HEK293 (cell line): ENCODE data around the gene SH3BP5L.

Source experiments
- CTCF ChIA-PET: fragments of 350-600 bp; formaldehyde crosslinking; extraction: SDS; loops from one replicate; lab custom pipeline; 2021; ENCODE audit warnings: antibody characterized with exemption; lab: Yijun Ruan, JAX
- POLR2A ChIA-PET: fragments of 300-600 bp; formaldehyde crosslinking; extraction: SDS; loops from one replicate; lab custom pipeline; 2020; ENCODE audit warnings: antibody characterized with exemption, inconsistent platforms; lab: Yijun Ruan, JAX
- H3K27ac ChIP-seq: fragments of 200-500 bp; sonication (Bioruptor generic); 2 replicates; pipeline ENCODE4 v1.5.1; 2014; ENCODE audit warnings: low read depth, low read length, control low read depth, inconsistent platforms; ENCODE audit errors: extremely low read depth
- H3K36me3 ChIP-seq, 2 experiments: fragments of 200-500 bp in 1 of 2; sonication (Bioruptor generic) in 1 of 2; 1 replicate in 1 of 2; 2 replicates in 1 of 2; pipeline ENCODE4 v1.5.1; 2014 to 2017; ENCODE audit warnings: inconsistent platforms in 2 of 2, low read length in 2 of 2; ENCODE audit not compliant: control insufficient read depth in 2 of 2, insufficient read depth in 1 of 2
- H3K4me1 ChIP-seq: fragments of 200-500 bp; sonication (Bioruptor generic); 2 replicates; pipeline ENCODE4 v1.5.1; 2014; ENCODE audit warnings: mild to moderate bottlenecking, low read length, inconsistent platforms; ENCODE audit not compliant: control insufficient read depth, insufficient read depth
- H3K4me3 ChIP-seq: 2 replicates; pipeline ENCODE4 v1.5.1; 2011; ENCODE audit warnings: low read depth, mild to moderate bottlenecking, control low read depth, low read length, moderate library complexity
- H3K9me3 ChIP-seq: fragments of 200-500 bp; sonication (Bioruptor generic); 2 replicates; pipeline ENCODE4 v1.5.1; 2014; ENCODE audit warnings: low read depth, low read length, inconsistent platforms; ENCODE audit not compliant: control insufficient read depth, insufficient read depth
- ATF2 ChIP-seq: fragments of 450-650 bp; formaldehyde crosslinking; IDR thresholded peaks from 2 replicates; pipeline ENCODE4 v1.5.1; 2016; ENCODE audit warnings: missing biosample characterization, missing genetic modification characterization, low read depth
- EGR2 ChIP-seq: fragments of 450-650 bp; formaldehyde crosslinking; IDR thresholded peaks from 2 replicates; pipeline ENCODE4 v1.5.1; 2016; ENCODE audit warnings: low read depth, missing biosample characterization, missing genetic modification characterization
- GLIS1 ChIP-seq: fragments of 450-650 bp; formaldehyde crosslinking; IDR thresholded peaks from 2 replicates; pipeline ENCODE4 v1.5.1; 2016; ENCODE audit warnings: missing biosample characterization, missing genetic modification characterization
- HOXC10 ChIP-seq: sonication (generic); formaldehyde crosslinking; IDR thresholded peaks from 2 replicates; pipeline ENCODE4 v1.8.1; 2023; ENCODE audit warnings: mild to moderate bottlenecking, missing genetic modification reagents
- SETDB1 ChIP-seq: IDR thresholded peaks from one replicate; pipeline ENCODE4 v1.6.1; 2017; ENCODE audit warnings: mild to moderate bottlenecking, low read length, moderate library complexity, mixed read lengths; ENCODE audit not compliant: insufficient read length
- SP2 ChIP-seq: fragments of 450-650 bp; formaldehyde crosslinking; IDR thresholded peaks from 2 replicates; pipeline ENCODE4 v1.5.1; 2016; ENCODE audit warnings: missing biosample characterization, missing genetic modification characterization
- SP7 ChIP-seq: fragments of 450-650 bp; formaldehyde crosslinking; IDR thresholded peaks from 2 replicates; pipeline ENCODE4 v1.5.1; 2016; ENCODE audit warnings: missing biosample characterization, missing genetic modification characterization
- TCF7L2 ChIP-seq: IDR thresholded peaks from 2 replicates; pipeline ENCODE4 v1.6.1; 2011; ENCODE audit warnings: low read depth, mild to moderate bottlenecking, inconsistent platforms, low read length, moderate library complexity, borderline replicate concordance
- YY2 ChIP-seq: fragments of 450-650 bp; formaldehyde crosslinking; IDR thresholded peaks from 2 replicates; pipeline ENCODE4 v1.5.1; 2016; ENCODE audit warnings: missing biosample characterization, missing genetic modification characterization
- ZBTB21 ChIP-seq: fragments of 450-650 bp; formaldehyde crosslinking; IDR thresholded peaks from 2 replicates; pipeline ENCODE4 v1.5.1; 2017; ENCODE audit warnings: missing biosample characterization, missing genetic modification characterization
- ZBTB26 ChIP-seq: fragments of 450-650 bp; formaldehyde crosslinking; optimal IDR thresholded peaks from 2 replicates; pipeline ENCODE3; 2016; ENCODE audit warnings: missing biosample characterization, mild to moderate bottlenecking, missing genetic modification characterization
- ZFHX2 ChIP-seq: fragments of 450-650 bp; formaldehyde crosslinking; conservative IDR thresholded peaks from 2 replicates; pipeline ENCODE4 v1.5.1; 2016; ENCODE audit warnings: missing biosample characterization, missing genetic modification characterization
- ZNF112 ChIP-seq: fragments of 450-650 bp; formaldehyde crosslinking; IDR thresholded peaks from 2 replicates; pipeline ENCODE4 v1.5.0; 2017; ENCODE audit warnings: missing biosample characterization, missing genetic modification characterization
- ZNF16 ChIP-seq: fragments of 450-650 bp; formaldehyde crosslinking; IDR thresholded peaks from 2 replicates; pipeline ENCODE4 v1.5.1; 2016; ENCODE audit warnings: low read depth, missing biosample characterization, missing genetic modification characterization
- ZNF19 ChIP-seq: fragments of 450-650 bp; formaldehyde crosslinking; IDR thresholded peaks from 2 replicates; pipeline ENCODE4; 2016; ENCODE audit warnings: missing biosample characterization, missing genetic modification characterization, low read depth
- ZNF311 ChIP-seq: fragments of 450-650 bp; formaldehyde crosslinking; IDR thresholded peaks from 2 replicates; pipeline ENCODE4 v1.5.1; 2017; ENCODE audit warnings: missing biosample characterization, missing genetic modification characterization, borderline replicate concordance
- ZNF324 ChIP-seq: fragments of 450-650 bp; formaldehyde crosslinking; IDR thresholded peaks from 2 replicates; pipeline ENCODE4 v1.5.1; 2016; ENCODE audit warnings: missing biosample characterization, missing genetic modification characterization
- ZNF335 ChIP-seq: fragments of 450-650 bp; formaldehyde crosslinking; conservative IDR thresholded peaks from 2 replicates; pipeline ENCODE4 v1.5.1; 2016; ENCODE audit warnings: missing biosample characterization, missing genetic modification characterization
- ZNF391 ChIP-seq: fragments of 450-650 bp; formaldehyde crosslinking; IDR thresholded peaks from 2 replicates; pipeline ENCODE4 v1.5.1; 2016; ENCODE audit warnings: low read depth, missing biosample characterization, missing genetic modification characterization, borderline replicate concordance
- ZNF48 ChIP-seq: fragments of 450-650 bp; formaldehyde crosslinking; IDR thresholded peaks from 2 replicates; pipeline ENCODE4 v1.5.1; 2016; ENCODE audit warnings: missing biosample characterization, missing genetic modification characterization
- ZNF501 ChIP-seq: fragments of 450-650 bp; formaldehyde crosslinking; IDR thresholded peaks from 2 replicates; pipeline ENCODE4 v1.5.1; 2016; ENCODE audit warnings: missing biosample characterization, missing genetic modification characterization
- ZNF510 ChIP-seq: fragments of 450-650 bp; formaldehyde crosslinking; IDR thresholded peaks from 2 replicates; pipeline ENCODE4 v1.5.1; 2018; ENCODE audit warnings: mild to moderate bottlenecking, missing genetic modification characterization, missing biosample characterization; ENCODE audit not compliant: insufficient replicate concordance
- ZNF629 ChIP-seq: fragments of 450-650 bp; formaldehyde crosslinking; IDR thresholded peaks from 2 replicates; pipeline ENCODE4 v1.5.1; 2017; ENCODE audit warnings: missing biosample characterization, missing genetic modification characterization
- ZNF664 ChIP-seq: fragments of 450-650 bp; formaldehyde crosslinking; IDR thresholded peaks from 2 replicates; pipeline ENCODE4 v1.5.1; 2016; ENCODE audit warnings: missing biosample characterization, missing genetic modification characterization
- ZNF747 ChIP-seq: fragments of 450-650 bp; formaldehyde crosslinking; IDR thresholded peaks from 2 replicates; pipeline ENCODE4 v1.5.1; 2016; ENCODE audit warnings: missing biosample characterization, missing genetic modification characterization
- ZNF777 ChIP-seq: fragments of 450-650 bp; formaldehyde crosslinking; IDR thresholded peaks from 2 replicates; pipeline ENCODE4 v1.5.1; 2017; ENCODE audit warnings: missing biosample characterization, missing genetic modification characterization, borderline replicate concordance
- ZSCAN16 ChIP-seq: fragments of 450-650 bp; formaldehyde crosslinking; IDR thresholded peaks from 2 replicates; pipeline ENCODE4 v1.5.1; 2016; ENCODE audit warnings: missing biosample characterization, missing genetic modification characterization
- ZSCAN18 ChIP-seq: fragments of 450-650 bp; formaldehyde crosslinking; IDR thresholded peaks from 2 replicates; pipeline ENCODE4 v1.5.1; 2016; ENCODE audit warnings: missing biosample characterization, missing genetic modification characterization
- ZXDB ChIP-seq: fragments of 450-650 bp; formaldehyde crosslinking; IDR thresholded peaks from 2 replicates; pipeline ENCODE4 v1.5.1; 2016; ENCODE audit warnings: missing biosample characterization, missing genetic modification characterization
- TF ChIP-seq, protein P1 (sequence below): fragments of 450-650 bp; formaldehyde crosslinking; IDR thresholded peaks from 2 replicates; pipeline ENCODE4 v1.5.1; 2016; ENCODE audit warnings: missing biosample characterization, missing genetic modification characterization

Gene SH3BP5L

GRCh38 chr1:248825909-248826760 lies at the start of gene SH3BP5L:
TSS of gene SH3BP5L (minus strand) at chr1:248825915. CDS start at chr1:248824935, 980 bp downstream.
- H3K27ac ChIP-seq = peak within 1 kb of the TSS; percentile 61
- no peaks in the 10 kb centered on the region for H3K9me3 ChIP-seq
- H3K4me1 ChIP-seq = no peaks in the 10 kb centered on the region
- ChIA-PET POLR2A (interaction anchor here (0.8 to 3.0 kb wide), 5 partner anchors 10 to 80 kb away, joined by 3 to 19 read pairs (median 3); partner anchors contain the start of genes PGBD2 and ZNF672), CTCF (no interaction called here)
- H3K4me3 ChIP-seq = peak within 1 kb of the TSS; percentile 65
- H3K36me3 ChIP-seq = peaks cover 0 to 29% of the 10 kb centered on the region in 2 experiments; a peak in 1 of 3 replicates
- TF ChIP-seq ZNF112 = no peak
- no peak for TF ChIP-seq ZSCAN16
- TF ChIP-seq ZXDB (tag by site-specific recombination) = 0 out of 2 replicates have a peak, but pooled peaks have one; percentile 35
- TF ChIP-seq ZNF48 (tag by site-specific recombination) = no peak
- no peak for TF ChIP-seq ZNF311 (tag by site-specific recombination)
- no peak for TF ChIP-seq SETDB1
- TF ChIP-seq EGR2 (tag by site-specific recombination) = peak; percentile 6; the same call in 1 of the 2 replicates
- TF ChIP-seq ZNF324 (tag by site-specific recombination) = no peak
- TF ChIP-seq ZNF16 (tag by site-specific recombination) = no peak
- TF ChIP-seq ZNF335 (tag by site-specific recombination) = peak; percentile 70
- TF ChIP-seq ATF2 (tag by site-specific recombination) = no peak
- peak; percentile 93 for TF ChIP-seq YY2
- TF ChIP-seq ZNF664 (tag by site-specific recombination) = no peak
- TF ChIP-seq HOXC10 (CRISPR knock-in tag) = no peak
- TF ChIP-seq ZNF501 (tag by site-specific recombination) = no peak
- TF ChIP-seq ZBTB21 (tag by site-specific recombination) = peak; percentile 65; the same call in 1 of the 2 replicates
- peak; percentile 67; the same call in 1 of the 2 replicates for TF ChIP-seq TCF7L2
- TF ChIP-seq ZNF510 (tag by site-specific recombination) = no peak
- peak; percentile 91 for TF ChIP-seq ZNF629 (tag by site-specific recombination)
- TF ChIP-seq ZBTB26 (tag by site-specific recombination) = peak; percentile 36
- TF ChIP-seq ZNF391 (tag by site-specific recombination) = no peak
- TF ChIP-seq SP7 (tag by site-specific recombination) = no peak
- TF ChIP-seq, protein P1, sequence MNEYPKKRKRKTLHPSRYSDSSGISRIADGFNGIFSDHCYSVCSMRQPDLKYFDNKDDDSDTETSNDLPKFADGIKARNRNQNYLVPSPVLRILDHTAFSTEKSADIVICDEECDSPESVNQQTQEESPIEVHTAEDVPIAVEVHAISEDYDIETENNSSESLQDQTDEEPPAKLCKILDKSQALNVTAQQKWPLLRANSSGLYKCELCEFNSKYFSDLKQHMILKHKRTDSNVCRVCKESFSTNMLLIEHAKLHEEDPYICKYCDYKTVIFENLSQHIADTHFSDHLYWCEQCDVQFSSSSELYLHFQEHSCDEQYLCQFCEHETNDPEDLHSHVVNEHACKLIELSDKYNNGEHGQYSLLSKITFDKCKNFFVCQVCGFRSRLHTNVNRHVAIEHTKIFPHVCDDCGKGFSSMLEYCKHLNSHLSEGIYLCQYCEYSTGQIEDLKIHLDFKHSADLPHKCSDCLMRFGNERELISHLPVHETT (tag by site-specific recombination) = no peak
- TF ChIP-seq SP2 (tag by site-specific recombination) = peak; percentile 63
- TF ChIP-seq GLIS1 (tag by site-specific recombination) = no peak
- peak; percentile 40 for TF ChIP-seq ZFHX2 (tag by site-specific recombination)
- no peak for TF ChIP-seq ZNF19 (tag by site-specific recombination)
- TF ChIP-seq ZNF747 (tag by site-specific recombination) = no peak
- no peak for TF ChIP-seq ZNF777 (tag by site-specific recombination)
- TF ChIP-seq ZSCAN18 (tag by site-specific recombination) = no peak
